ENCODE data around the gene TCTN3. TPM values are rescaled to one million over a fixed set of nuclear protein-coding genes. Genes with fewer than 3 reads are reported as not detected.

Gene TCTN3
- total and polyA plus RNA-seq, 2 of the 13 experiments (the other 11 are each of a cell fraction or from before 2014, with no cell fraction given): 53.3 to 60.0 TPM

- TF ChIP-seq PHF5A (CRISPR knock-in tag; IDR thresholded peaks at IDR 0.05; ENCODE audit: low read depth, unreplicated experiment): peak; percentile 10
- 0 out of 2 replicates have a peak, but pooled peaks have one; percentile 68 for TF ChIP-seq MIER3 (CRISPR knock-in tag; IDR thresholded peaks at IDR 0.05; ENCODE audit: borderline replicate concordance)
- TF ChIP-seq ZNF572 (CRISPR knock-in tag; IDR thresholded peaks at IDR 0.05): no peak
- peak; percentile 74 for TF ChIP-seq ZNF800 (CRISPR knock-in tag; IDR thresholded peaks at IDR 0.05)
- TF ChIP-seq ZNF180 (CRISPR knock-in tag; IDR thresholded peaks at IDR 0.05; ENCODE audit: borderline replicate concordance, low read depth): no peak
- TF ChIP-seq ZBTB46 (CRISPR knock-in tag; IDR thresholded peaks at IDR 0.05; ENCODE audit: borderline replicate concordance): no peak
- no peak for TF ChIP-seq TRIM24 (CRISPR knock-in tag; IDR thresholded peaks at IDR 0.05)
- TF ChIP-seq NR2F6 (IDR thresholded peaks at IDR 0.05): no peak
- TF ChIP-seq NR2F6 (CRISPR knock-in tag; IDR thresholded peaks at IDR 0.05): no peak; the same call in 1 of the 2 replicates
- TF ChIP-seq PATZ1 (CRISPR knock-in tag; IDR thresholded peaks at IDR 0.05): peak; percentile 77
- no peak for TF ChIP-seq LRRFIP1 (CRISPR knock-in tag; conservative IDR thresholded peaks at IDR 0.05)
- TF ChIP-seq ZNF331 (CRISPR knock-in tag; IDR thresholded peaks at IDR 0.05): peak; percentile 47; the same call in 1 of the 2 replicates
- peak; percentile 57; the same call in 1 of the 2 replicates for TF ChIP-seq ZNF598 (CRISPR knock-in tag; IDR thresholded peaks at IDR 0.05; ENCODE audit: borderline replicate concordance)
- TF ChIP-seq ZNF691 (CRISPR knock-in tag; IDR thresholded peaks at IDR 0.05; ENCODE audit: borderline replicate concordance, low read depth): peak; percentile 45; the same call in 1 of the 2 replicates
- peak; percentile 24 for TF ChIP-seq CBX1 (IDR thresholded peaks at IDR 0.05; ENCODE audit: low read depth)
Observed at GRCh38 chr10:95656291-95657164, 37.2 kb downstream of the TCTN3 start, which contains the start of gene ALDH18A1 (continued).

All from HepG2 (cell line).